HepG2 (cell line): ENCODE results near the gene PRR15L. TPM values are rescaled to one million over a fixed set of nuclear protein-coding genes. Genes with fewer than 3 reads are reported as not detected.

Experiments used
- AGO1 ChIP-seq: fragments of 200-400 bp; formaldehyde crosslinking; IDR thresholded peaks from 2 replicates; pipeline ENCODE4 v1.6.1; 2017; ENCODE audit warnings: mild to moderate bottlenecking, low read depth, low read length, moderate library complexity; ENCODE audit not compliant: poor library complexity, severe bottlenecking
- HMG20A ChIP-seq: IDR thresholded peaks from 2 replicates; pipeline ENCODE4 v1.6.1; 2016; ENCODE audit warnings: borderline replicate concordance
- HNRNPK ChIP-seq: fragments of 200-400 bp; formaldehyde crosslinking; IDR thresholded peaks from 2 replicates; pipeline ENCODE4 v1.6.1; 2018; ENCODE audit warnings: low read length, low read depth, moderate library complexity, mild to moderate bottlenecking; ENCODE audit not compliant: poor library complexity, severe bottlenecking
- HOXA3 ChIP-seq: sonication (generic); formaldehyde crosslinking; IDR thresholded peaks from 2 replicates; pipeline ENCODE4 v1.5.0; 2020; ENCODE audit warnings: missing genetic modification reagents
- HOXD1 ChIP-seq: sonication (generic); formaldehyde crosslinking; IDR thresholded peaks from 2 replicates; pipeline ENCODE4 v1.5.0; 2020; ENCODE audit warnings: missing genetic modification reagents
- KDM6A ChIP-seq: IDR thresholded peaks from 2 replicates; pipeline ENCODE4 v1.6.1; 2016; ENCODE audit warnings: low read depth
- KLF6 ChIP-seq: IDR thresholded peaks from 2 replicates; pipeline ENCODE4 v1.8.0; 2016; ENCODE audit warnings: missing biosample characterization, missing genetic modification reagents
- MATR3 ChIP-seq: sonication (generic); formaldehyde crosslinking; IDR thresholded peaks from 2 replicates; pipeline ENCODE4 v1.4.0; 2020; ENCODE audit warnings: missing genetic modification reagents
- NCOA5 ChIP-seq: sonication (generic); formaldehyde crosslinking; IDR thresholded peaks from 2 replicates; pipeline ENCODE4 v1.4.0; 2020; ENCODE audit warnings: missing genetic modification reagents
- NR2C2 ChIP-seq: sonication (generic); formaldehyde crosslinking; IDR thresholded peaks from 2 replicates; pipeline ENCODE4 v1.4.0; 2020; ENCODE audit warnings: missing genetic modification reagents, mild to moderate bottlenecking, moderate library complexity, borderline replicate concordance
- SP140L ChIP-seq: sonication (generic); formaldehyde crosslinking; IDR thresholded peaks from 2 replicates; pipeline ENCODE4 v1.4.0; 2020; ENCODE audit warnings: missing genetic modification reagents, borderline replicate concordance
- SSRP1 ChIP-seq: IDR thresholded peaks from 2 replicates; pipeline ENCODE4 v1.6.1; 2016; ENCODE audit warnings: control low read depth
- THYN1 ChIP-seq: sonication (generic); formaldehyde crosslinking; IDR thresholded peaks from 2 replicates; pipeline ENCODE4 v1.8.1; 2023; ENCODE audit warnings: low read depth, mild to moderate bottlenecking, moderate library complexity, missing genetic modification reagents, borderline replicate concordance
- ZFP36L1 ChIP-seq: sonication (generic); formaldehyde crosslinking; IDR thresholded peaks from 2 replicates; pipeline ENCODE4 v1.8.0; 2022; ENCODE audit warnings: mild to moderate bottlenecking, missing genetic modification reagents, moderate library complexity
- ZNF121 ChIP-seq: sonication (generic); formaldehyde crosslinking; IDR thresholded peaks from 2 replicates; pipeline ENCODE4 v1.5.0; 2020; ENCODE audit warnings: mild to moderate bottlenecking, missing genetic modification reagents
- ZNF264 ChIP-seq: sonication (generic); formaldehyde crosslinking; IDR thresholded peaks from 2 replicates; pipeline ENCODE4 v1.4.0; 2020; ENCODE audit warnings: missing genetic modification reagents
- ZNF367 ChIP-seq: sonication (generic); formaldehyde crosslinking; IDR thresholded peaks from 2 replicates; pipeline ENCODE4 v1.4.0; 2020; ENCODE audit warnings: missing genetic modification reagents, borderline replicate concordance
- ZNF879 ChIP-seq: sonication (generic); formaldehyde crosslinking; IDR thresholded peaks from 2 replicates; pipeline ENCODE4 v1.8.1; 2023; ENCODE audit warnings: missing genetic modification reagents
- ZSCAN30 ChIP-seq: sonication (generic); formaldehyde crosslinking; IDR thresholded peaks from 2 replicates; pipeline ENCODE4 v1.5.0; 2020; ENCODE audit warnings: mild to moderate bottlenecking, missing genetic modification reagents
- polyA plus RNA-seq, 8 experiments: library from polyadenylated mRNA; depleted of rRNA in 3 of 8; stranded (reverse) in 7 of 8; unstranded in 1 of 8; fragments of >200 nt; fragmentation: Illumina TruSeq in 4 of 8; extraction: Trizol in 4 of 8; gene quantifications; 2 replicates each; pipeline versions ENCODE4 v1.2.1 to v1.2.3, GENCODE V29; 2011 to 2016; ENCODE audit warnings: low read depth in 4 of 8, missing spikeins in 1 of 8, mixed read lengths in 1 of 8; ENCODE audit not compliant: insufficient read depth in 1 of 8
- total RNA-seq, 5 experiments: library from RNA; depleted of rRNA; stranded (reverse); fragments of >200 nt; fragmentation: Illumina TruSeq; extraction: Trizol; gene quantifications; 2 replicates each; pipeline ENCODE4 v1.2.3, GENCODE V29; 2016; ENCODE audit warnings: low read depth in 1 of 5
- TF ChIP-seq, protein P1 (sequence below): IDR thresholded peaks from 2 replicates; pipeline ENCODE4 v1.6.1; 2016
- TF ChIP-seq, protein P2 (sequence below): sonication (generic); formaldehyde crosslinking; IDR thresholded peaks from 2 replicates; pipeline ENCODE4 v1.4.0; 2020; ENCODE audit warnings: missing genetic modification reagents
- TF ChIP-seq, protein P3 (sequence below): sonication (generic); formaldehyde crosslinking; conservative IDR thresholded peaks from 2 replicates; pipeline ENCODE4 v1.8.0; 2022; ENCODE audit warnings: low read depth, missing genetic modification reagents
- TF ChIP-seq, protein P4 (sequence below): sonication (generic); formaldehyde crosslinking; IDR thresholded peaks from 2 replicates; pipeline ENCODE4 v1.5.1; 2020; ENCODE audit warnings: missing genetic modification reagents, mild to moderate bottlenecking, borderline replicate concordance
- TF ChIP-seq, protein P5 (sequence below): sonication (generic); formaldehyde crosslinking; IDR thresholded peaks from 2 replicates; pipeline ENCODE4 v1.5.0; 2020; ENCODE audit warnings: missing genetic modification reagents

PRR15L gene
- total and polyA plus RNA-seq, 2 of the 13 experiments (the other 11 are each of a cell fraction or from before 2014, with no cell fraction given), result 0.44 to 2.0 TPM

DNA sequence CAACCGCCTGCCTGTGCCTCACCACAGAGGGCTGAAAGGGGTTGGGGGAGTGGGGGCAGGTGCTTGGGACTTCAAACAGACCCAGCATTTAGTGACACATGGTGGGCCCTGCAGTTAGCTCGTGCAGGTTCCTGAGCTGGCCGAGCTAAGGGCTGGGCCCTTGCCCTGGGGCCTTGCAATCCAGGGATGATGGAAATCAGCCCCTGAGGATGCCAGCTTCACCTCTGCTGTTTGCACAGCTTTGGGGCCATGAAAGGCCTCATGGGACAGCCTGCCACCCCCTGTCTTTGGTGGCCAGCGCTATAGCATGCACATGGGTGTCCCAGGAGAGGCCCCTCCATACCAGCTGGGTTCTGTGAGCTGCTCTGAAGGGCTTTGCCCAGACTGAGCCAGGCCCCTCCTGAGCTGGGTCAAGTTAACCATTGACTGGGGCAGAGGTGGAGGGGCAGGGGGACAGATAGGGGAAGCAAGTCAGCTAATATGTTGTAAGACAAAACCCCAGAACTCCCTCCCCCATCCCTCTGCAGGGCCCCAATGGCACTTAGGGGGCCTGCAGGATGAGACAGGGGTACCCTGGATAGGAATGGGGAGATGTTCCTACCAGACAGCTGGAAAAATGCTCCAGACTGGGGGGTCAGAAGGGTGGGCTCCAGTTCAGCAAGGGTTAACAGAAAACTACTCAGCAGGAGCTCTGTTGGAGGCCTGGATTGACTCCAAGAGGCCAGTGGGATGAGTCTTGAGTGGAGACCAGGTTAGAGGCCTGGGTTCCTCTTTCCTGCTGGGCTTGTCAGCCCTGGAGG is 692 bp downstream of the PRR15L start (continued):
- TF ChIP-seq, protein P1, sequence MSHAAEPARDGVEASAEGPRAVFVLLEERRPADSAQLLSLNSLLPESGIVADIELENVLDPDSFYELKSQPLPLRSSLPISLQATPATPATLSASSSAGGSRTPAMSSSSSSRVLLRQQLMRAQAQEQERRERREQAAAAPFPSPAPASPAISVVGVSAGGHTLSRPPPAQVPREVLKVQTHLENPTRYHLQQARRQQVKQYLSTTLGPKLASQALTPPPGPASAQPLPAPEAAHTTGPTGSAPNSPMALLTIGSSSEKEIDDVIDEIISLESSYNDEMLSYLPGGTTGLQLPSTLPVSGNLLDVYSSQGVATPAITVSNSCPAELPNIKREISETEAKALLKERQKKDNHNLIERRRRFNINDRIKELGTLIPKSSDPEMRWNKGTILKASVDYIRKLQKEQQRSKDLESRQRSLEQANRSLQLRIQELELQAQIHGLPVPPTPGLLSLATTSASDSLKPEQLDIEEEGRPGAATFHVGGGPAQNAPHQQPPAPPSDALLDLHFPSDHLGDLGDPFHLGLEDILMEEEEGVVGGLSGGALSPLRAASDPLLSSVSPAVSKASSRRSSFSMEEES, result no peak
- TF ChIP-seq ZSCAN30 (CRISPR knock-in tag) (no peak), HOXA3 (CRISPR knock-in tag) (no peak), NCOA5 (no peak), HNRNPK (no peak), MATR3 (CRISPR knock-in tag) (no peak), KDM6A (CRISPR knock-in tag) (no peak; the same call in 1 of the 2 replicates), ZFP36L1 (no peak), ZNF264 (CRISPR knock-in tag) (no peak), SSRP1 (CRISPR knock-in tag) (no peak), ZNF367 (CRISPR knock-in tag) (no peak), HOXD1 (no peak), ZNF121 (CRISPR knock-in tag) (no peak), AGO1 (no peak), SP140L (CRISPR knock-in tag) (no peak), KLF6 (CRISPR knock-in tag) (no peak), NR2C2 (no peak), ZNF879 (CRISPR knock-in tag) (no peak), THYN1 (CRISPR knock-in tag) (no peak), HMG20A (CRISPR knock-in tag) (no peak)
- TF ChIP-seq, protein P2, sequence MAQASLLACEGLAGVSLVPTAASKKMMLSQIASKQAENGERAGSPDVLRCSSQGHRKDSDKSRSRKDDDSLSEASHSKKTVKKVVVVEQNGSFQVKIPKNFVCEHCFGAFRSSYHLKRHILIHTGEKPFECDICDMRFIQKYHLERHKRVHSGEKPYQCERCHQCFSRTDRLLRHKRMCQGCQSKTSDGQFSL (CRISPR knock-in tag), result no peak
- TF ChIP-seq, protein P3, sequence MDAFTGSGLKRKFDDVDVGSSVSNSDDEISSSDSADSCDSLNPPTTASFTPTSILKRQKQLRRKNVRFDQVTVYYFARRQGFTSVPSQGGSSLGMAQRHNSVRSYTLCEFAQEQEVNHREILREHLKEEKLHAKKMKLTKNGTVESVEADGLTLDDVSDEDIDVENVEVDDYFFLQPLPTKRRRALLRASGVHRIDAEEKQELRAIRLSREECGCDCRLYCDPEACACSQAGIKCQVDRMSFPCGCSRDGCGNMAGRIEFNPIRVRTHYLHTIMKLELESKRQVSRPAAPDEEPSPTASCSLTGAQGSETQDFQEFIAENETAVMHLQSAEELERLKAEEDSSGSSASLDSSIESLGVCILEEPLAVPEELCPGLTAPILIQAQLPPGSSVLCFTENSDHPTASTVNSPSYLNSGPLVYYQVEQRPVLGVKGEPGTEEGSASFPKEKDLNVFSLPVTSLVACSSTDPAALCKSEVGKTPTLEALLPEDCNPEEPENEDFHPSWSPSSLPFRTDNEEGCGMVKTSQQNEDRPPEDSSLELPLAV (CRISPR knock-in tag), result no peak
- TF ChIP-seq, protein P4, sequence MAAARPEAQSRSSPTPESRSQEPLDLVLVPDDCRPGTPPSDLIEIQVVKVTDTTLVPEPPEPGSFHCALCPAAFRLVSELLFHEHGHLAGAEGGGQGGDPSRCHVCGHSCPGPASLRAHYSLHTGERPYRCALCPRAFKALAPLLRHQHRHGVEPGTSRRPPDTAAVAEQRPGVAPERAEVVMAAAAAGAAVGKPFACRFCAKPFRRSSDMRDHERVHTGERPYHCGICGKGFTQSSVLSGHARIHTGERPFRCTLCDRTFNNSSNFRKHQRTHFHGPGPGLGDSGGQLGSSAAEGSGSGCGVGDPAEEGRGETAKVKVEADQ, result no peak
- TF ChIP-seq, protein P5, sequence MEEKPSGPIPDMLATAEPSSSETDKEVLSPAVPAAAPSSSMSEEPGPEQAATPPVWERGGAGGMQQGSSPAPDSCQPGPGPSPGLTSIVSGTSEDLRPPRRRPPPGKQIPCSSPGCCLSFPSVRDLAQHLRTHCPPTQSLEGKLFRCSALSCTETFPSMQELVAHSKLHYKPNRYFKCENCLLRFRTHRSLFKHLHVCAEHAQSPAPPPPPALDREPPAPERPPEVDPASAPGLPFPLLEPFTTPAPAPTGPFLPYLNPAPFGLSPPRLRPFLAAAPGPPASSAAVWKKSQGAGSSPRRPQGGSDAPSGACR, result no peak
